GM18907 (cell line): ENCODE measurements around the gene MRPS26.
A peak's percentile ranks its signal among the peaks of the same experiment; 100 is the strongest.
"Not testable (repeated sequence)": the region's sequence is repeated elsewhere in the genome, so short reads cannot be mapped to it uniquely, and the experiment has no call there.

Source experiments
- ATAC-seq: cut with Tn5 transposase; IDR thresholded peaks from one replicate; pipeline ENCODE4 v1.9.1; 2021; ENCODE audit warnings: mild to moderate bottlenecking, moderate library complexity; ENCODE audit not compliant: unreplicated experiment

The MRPS26 gene

DNA sequence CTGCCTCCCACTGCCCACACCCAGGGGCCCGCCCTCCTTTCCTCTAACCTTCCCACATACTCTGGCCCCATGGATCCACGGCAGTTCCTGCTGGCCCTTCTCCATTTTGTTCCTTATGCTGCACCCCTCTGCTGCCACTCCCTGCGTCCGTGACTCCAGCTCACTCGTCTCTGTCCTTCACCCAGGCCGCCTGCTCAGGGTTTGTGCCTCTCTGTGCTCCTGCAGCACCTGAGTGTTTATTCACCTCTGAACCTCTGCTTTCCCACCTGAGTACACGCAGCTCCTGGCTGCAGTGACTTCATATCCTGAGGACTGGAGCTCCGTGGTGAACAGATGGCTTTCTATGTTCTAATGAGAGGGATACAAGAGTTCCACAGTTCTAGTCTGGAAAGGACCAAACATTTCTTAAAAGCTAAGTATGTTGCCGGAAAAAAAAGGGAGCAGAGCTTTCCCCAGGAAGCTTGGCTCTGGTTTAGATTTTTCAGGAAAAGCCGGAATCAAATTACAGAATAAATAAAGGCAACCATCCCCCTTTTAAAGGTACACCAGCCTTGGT lies 3.9 kb upstream of the MRPS26 start:
- no peak for ATAC-seq

DNA sequence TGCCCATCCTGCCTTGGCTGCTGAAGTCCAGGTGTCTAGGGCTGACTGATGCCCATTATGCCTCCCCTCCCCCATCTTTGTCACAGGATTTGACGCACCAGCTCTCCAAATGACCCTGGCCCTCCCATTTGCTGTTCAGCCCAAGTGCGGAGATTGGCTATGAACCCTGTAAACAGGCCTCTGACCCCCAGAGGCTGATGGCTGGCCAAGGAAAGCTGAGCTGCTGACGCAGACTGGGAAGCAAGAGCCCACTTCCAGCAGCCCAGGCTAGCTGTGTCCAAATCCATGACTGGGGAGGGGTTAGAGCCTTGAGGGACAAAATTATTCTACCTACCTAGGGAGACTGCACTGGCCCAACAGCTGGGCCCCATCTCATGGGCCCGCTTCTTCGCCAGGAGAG lies 3.2 kb upstream of the MRPS26 start:
- ATAC-seq: no peak

DNA sequence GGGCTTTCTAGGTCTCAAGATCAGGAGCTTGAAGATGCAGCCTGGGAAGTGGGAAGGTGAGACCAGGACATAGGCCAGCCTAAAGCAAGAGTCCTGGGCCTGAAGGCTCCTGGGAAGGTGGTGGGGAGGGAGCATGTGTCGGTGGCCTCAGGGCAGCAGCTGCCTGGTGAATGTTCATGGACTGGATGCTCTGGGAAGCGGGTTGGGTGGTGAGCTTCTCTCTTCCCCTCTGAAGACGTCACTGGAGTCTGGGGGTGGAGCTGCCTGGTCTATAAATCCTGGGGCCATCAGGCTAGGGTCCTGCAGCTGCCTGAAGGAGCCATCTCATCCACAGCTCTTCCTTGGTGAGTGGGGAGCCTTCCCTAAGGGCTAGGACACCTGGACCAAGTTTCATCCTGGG lies 2.5 kb upstream of the MRPS26 start, which contains the start of gene GNRH2:
Gene GNRH2 (plus strand): TSS at position 301 of the 400 bp plus-strand sequence. CDS start 793 bp downstream, outside the sequence.
- ATAC-seq: no peak

DNA sequence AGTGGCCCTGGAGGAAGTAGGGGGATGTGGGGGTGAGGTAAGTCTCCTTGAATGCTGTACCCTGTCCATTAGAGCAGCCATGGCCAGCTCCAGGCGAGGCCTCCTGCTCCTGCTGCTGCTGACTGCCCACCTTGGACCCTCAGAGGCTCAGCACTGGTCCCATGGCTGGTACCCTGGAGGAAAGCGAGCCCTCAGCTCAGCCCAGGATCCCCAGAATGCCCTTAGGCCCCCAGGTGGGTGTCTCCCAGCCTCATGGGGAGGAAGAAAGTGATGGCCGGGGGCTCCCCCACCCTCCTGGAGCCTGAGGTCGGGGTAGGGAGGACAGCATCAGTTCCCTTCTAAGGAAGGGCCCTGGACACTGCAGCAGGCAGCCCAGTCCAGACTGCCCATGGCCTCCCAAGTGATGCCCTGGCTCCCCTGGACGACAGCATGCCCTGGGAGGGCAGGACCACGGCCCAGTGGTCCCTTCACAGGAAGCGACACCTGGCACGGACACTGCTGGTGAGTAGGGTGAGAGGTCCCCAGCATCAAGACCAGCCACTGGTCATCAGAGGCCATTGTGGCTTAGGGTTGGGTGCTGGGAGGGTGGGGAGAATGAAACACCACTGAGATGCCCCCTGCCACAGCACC lies 1.4 kb upstream of the MRPS26 start:
- ATAC-seq: no peak

DNA sequence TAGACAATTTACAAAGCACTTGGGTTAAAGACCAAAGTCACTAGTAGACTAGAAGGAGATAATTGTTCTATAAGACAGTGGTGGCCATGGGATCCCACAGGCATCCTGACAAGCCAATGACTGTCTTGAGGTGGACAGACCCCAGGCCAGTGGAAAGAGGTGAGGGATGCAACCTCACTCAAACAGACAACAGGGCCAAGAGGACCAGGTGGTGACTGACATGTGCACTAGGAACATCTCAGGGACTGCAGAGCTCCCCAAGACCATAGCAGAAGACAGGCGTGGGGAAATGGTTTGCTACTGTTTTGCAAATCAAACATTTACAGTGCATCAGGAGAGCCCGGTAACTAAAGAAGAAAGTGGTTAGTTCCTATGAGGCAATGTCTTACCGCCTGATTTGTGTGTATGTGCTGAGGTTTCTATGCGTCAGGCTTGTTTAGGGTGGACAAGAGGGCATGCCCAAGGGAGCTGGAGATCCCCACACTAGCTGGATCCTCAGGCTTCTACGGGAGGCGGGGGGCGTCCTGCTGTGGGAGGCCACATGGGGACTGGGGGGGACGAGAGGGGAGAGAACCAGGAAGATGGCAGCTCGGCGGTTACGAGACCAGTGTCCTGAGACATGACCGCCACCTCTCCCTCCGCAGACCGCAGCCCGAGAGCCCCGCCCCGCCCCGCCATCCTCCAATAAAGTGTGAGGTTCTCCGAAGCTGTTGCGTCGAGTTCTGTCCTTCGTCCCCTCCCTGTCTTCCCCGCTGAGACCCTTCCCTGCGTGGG lies 623 bp upstream of the MRPS26 start:
- ATAC-seq: peak; percentile 41

DNA sequence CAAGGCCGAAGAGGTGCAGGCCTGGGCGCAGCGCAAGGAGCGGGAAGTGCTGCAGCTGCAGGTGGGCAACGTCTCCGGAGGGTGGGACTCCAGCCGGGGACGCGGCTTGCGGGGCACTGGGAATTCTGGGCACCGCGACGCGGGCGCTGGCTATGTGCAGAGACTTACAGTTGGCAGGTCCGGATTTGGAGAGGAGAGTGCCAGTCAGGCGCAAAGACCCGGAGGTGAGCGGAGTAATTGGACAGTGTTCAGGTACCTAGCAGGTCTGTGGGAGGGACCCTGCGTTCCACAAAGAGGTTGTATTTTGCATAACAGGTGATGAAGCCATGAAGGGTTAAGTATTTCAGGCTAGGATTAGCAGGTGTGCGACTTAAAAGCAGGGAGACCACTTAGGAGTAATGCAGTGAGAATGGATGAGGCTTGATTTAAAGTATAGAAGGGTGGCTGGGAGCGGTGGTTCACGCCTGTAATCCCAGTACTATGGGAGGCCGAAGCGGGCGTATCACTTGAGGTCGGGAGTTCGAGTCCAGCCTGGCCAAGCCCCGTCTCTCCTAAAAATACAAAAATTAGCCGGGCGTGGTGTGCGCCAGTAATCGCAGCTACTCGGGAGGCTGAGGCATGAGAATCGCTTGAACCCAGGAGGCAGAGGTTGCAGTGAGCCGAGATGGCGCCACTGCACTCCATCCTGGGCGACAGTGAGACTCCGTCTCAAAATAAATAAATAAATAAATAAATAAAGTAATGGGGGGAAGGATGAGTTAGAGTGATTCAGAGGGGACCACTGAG lies 1.0 kb downstream of the MRPS26 start:
- ATAC-seq: no peak

DNA sequence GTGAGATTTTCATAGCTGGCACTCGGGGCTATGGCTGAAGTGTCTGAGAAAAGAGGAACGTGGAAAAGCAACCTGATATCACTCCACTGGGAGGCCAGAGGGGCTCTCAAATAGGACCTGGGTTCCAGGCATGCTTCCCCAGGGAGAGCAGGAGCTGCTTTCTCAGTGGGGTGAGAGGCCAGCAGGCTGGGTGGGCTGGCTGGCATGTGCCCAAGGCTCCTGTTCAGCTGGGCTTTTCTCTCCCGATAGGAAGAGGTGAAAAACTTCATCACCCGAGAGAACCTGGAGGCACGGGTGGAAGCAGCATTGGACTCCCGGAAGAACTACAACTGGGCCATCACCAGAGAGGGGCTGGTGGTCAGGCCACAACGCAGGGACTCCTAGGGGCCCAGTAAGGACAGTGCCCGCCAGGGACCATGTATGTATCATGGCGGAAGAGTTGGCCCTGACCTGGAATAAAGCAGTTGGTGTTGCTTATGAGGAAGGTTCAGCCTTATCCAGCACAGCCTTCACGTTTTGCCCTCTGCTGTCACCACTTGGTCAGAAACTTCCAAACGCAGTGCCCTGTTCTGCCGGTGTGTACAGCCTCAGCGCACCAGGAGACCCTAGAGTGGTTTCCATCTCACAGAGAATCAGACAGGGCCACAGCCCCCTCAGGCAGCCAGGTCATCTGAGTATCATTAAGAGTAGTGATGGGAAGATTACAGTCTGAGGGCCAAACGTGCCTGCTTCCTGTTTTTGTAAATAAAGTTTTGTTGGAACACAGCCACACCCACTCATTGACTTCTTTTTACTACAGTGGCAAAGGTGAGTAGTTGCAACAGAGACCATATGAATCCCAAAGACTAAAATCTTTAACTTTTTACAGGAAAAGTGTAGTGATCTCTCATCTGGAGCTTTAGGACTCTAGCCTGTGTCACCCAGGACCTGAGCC lies 1.9 kb downstream of the MRPS26 start:
- ATAC-seq: no peak

DNA sequence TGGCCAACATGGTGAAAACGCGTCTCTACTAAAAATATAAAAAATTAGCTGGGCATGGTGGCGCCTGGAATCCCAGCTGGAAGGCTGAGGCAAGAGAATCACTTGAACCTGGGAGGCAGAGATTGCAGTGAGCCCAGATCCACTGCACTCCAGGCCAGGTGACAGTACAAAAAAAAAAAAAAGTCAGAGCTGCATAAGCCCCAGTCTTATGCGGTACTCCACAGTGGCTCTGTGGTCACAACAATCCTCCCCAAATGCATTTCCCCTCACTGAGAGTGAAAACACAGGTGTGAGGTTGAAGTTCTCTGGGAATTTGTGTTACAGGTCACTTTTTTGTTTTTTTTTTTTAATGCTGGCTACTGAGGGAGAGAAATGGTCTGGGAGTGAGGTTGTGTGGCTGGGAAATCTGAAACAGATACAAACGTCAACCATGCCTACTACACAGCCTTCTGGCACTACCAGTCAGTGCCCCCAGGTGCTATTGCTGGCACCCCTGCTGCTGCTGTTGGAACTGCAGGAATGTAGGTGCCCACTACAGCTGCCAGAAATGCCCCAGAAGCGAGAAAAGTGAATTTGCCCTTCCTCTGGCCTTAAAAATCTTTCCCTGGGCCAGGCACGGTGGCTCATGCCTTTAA lies 5.7 kb downstream of the MRPS26 start:
- ATAC-seq: no peak

DNA sequence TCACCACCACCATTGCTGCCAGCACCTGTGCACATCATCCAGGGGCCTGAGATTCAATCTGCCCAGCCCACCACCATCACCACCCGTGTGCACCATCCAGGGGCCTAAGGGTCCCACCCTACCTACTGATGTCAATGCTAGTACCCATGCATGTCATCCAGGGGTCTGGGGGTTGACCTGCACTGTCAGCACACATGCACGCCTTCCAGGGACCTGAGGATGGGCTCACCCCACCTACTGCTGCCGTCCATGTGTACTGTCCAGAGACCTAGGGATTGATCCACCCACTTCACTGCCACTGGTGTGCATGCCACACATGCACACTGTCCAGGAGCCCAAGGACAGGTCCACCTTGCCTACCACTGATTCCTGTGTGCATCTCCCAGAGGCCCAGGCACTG lies 13.6 kb downstream of the MRPS26 start:
- ATAC-seq: no peak

DNA sequence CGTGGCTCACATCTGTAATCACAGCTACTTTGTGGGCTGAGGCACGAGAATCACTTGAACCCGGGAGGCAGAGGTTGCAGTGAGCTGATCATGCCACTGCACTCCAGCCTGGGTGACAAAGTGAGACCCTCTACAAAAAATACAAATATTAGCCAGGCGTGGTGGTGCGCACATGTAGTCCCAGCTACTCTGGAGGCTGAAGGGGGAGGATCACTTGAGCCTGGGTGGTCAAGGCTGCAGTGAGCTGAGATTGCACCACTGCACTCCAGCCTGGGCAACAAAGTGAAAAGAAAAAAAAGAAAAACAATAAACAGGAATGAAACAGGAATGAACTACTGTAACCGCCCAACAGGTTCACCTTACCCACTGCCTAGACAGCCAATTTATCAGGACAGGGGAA lies 18.3 kb downstream of the MRPS26 start:
- ATAC-seq: not testable (repeated sequence)

DNA sequence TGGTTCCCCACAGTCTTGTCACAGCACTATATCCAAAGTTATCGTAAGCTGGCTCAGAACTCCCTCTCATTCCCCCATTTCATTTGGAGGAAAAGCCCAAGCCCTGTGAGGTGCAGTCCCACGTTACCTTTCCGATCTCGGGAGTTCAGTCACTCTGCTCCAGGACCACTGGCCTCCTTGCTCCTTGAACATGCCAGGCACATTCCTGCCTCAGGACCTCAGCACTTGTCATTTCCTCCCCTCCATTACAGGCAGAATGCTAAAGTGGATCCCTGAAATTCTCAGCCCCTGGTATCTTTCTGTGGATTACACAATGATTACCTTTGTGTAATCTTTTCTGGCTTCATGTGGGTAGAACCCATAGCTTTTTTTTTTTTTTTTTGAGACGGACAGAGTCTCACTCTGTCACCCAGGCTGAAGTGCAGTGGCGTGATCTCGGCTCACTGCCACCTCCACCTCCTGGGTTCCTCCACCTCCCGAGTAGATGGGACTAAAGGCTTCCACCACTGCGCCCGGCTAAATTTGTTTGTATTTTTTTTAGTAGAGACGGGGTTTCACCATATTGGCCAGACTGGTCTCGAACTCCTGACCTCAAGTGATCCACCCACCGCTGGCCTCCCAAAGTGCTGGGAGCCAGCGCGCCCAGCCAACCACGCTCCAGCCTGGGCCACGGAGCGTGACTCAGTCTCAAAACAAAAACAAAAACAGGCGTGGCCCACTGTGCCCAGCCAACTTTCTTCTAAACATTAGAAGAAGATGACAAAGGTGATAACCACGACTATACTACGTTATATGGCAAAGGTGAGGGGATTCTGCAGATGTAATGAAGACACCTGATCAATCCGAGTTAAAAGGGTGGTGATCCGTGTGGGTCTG lies 21.5 kb downstream of the MRPS26 start:
- no peak for ATAC-seq

DNA sequence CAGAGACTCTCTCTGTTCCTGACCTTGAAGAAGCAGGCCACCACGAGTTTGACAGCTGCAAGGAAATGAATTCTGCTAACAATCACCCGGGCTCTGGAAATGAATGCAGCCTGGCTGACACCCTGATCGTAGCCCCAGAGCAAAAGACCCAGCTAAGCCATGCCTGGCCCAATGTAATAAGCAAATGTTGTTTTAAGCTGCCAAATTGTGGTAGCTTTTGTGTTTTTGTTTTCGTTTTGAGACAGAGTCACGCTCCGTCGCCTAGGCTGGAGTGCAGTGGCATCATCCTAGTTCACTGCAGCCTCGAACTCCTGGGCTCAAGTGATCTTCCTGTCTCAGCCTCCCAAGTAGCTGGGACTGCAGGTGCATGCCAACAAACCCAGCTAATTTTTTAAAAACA lies 22.2 kb downstream of the MRPS26 start:
- ATAC-seq: no peak

DNA sequence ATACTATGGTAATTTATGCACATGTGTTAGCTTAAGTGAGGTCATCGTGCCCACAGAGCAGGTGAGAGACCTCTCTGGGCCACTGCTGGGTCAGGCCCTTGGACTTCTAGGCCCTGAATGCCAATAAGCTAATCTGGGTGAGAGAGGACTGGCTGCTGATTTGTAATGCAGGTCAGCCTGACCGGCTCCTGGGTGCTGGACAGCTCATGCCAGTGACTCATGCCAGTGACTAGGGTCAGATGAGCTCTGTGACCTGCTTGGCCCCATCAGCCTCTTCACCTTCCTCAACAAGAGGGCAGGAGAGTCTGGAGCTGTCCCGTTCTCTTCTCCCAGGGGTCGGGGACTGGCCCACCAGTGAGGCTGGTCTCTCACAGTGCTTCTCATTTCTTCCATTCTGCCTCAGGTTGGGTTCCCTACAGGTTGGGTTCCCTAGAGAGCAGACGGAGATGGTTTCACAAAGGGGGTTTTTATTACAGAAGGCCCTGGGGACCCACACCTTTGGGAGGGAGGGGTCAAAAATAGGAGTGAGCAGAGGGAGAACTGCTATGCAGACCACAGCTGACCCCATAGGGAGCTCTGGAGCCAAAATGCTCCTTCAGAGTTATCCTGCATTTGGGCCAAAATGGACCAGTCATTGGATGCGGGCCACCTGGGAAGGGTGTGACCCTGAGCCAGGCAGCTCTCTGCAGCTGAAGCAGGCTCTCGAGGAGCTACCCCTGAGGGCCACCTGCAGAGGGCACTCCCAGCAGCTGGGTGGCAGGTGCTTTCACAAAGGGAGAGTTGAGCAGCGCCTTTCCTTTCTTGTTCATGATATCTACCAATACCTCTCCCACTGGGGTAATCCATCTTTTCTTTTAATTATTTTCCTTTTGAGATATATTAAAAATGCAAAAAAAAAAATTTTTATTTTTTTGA lies 23.4 kb downstream of the MRPS26 start:
- no peak for ATAC-seq

DNA sequence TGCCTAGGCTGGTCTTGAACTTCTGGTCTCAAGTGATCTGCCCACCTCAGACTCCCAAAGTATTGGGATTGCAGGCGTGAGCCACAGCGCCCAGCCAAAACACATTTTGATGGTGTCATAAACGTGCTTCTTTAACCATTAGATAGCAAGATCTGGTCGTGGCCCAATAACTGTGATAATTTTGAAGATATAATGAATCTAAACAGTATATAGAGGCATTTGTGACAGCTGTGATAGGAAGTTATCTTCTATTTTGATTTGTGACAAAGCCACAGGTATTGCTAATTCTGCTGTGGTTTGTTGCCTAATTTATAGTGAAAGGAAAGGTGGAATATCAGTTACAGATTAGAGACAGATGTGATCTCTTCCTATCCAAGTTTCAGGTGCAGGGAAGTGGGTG lies 24.9 kb downstream of the MRPS26 start:
- ATAC-seq: no peak

DNA sequence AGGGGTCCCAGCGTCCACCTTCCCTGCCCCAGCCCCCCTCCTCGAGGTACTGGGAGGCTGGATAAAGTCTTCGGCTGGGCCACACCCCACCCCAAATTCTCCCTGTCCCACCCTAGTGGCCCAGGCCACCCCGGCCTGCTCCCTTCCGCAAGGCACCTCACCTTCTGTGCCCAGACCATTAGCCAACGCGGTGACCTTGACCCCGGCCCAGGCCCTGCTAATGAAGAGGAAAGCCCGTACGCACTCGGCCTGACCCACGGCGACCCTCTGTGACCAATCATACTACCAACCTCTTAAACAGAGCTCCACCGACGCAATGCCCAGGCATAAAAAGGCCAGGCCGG lies 25.4 kb downstream of the MRPS26 start:
- ATAC-seq: no peak

DNA sequence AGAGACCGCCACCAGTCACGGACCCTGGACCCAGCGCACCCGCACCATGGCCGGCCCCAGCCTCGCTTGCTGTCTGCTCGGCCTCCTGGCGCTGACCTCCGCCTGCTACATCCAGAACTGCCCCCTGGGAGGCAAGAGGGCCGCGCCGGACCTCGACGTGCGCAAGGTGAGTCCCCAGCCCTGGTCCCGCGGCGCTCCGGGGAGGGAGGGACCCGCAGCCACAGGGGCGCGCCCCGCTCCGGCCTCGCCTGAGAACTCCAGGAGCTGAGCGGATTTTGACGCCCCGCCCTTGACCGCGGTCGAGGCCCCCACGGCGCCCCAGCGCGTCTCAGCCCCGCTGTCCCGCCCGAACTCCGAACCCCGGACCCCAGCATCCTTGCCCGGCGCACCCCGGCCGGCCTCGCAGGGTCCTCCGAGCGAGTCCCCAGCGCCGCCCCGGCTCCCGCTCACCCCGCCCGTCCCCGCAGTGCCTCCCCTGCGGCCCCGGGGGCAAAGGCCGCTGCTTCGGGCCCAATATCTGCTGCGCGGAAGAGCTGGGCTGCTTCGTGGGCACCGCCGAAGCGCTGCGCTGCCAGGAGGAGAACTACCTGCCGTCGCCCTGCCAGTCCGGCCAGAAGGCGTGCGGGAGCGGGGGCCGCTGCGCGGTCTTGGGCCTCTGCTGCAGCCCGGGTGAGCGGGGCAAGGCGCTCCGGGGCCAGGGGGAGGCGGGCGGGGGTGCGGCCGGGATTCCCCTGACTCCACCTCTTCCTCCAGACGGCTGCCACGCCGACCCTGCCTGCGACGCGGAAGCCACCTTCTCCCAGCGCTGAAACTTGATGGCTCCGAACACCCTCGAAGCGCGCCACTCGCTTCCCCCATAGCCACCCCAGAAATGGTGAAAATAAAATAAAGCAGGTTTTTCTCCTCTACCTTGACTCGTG lies 26.0 kb downstream of the MRPS26 start, which contains the start of gene OXT:
Gene OXT (plus strand): TSS at position 11 of the 920 bp plus-strand sequence. CDS start 36 bp downstream, at position 47.
- ATAC-seq: no peak
